GM19463 (cell line): ENCODE data around the gene FRMD6.
A peak's percentile ranks its signal among the peaks of the same experiment; 100 is the strongest.
"Not testable (repeated sequence)": the region's sequence is repeated elsewhere in the genome, so short reads cannot be mapped to it uniquely, and the experiment has no call there.

Source experiments
- ATAC-seq: cut with Tn5 transposase; IDR thresholded peaks from one replicate; pipeline ENCODE4 v1.9.1; 2021; ENCODE audit warnings: mild to moderate bottlenecking, moderate library complexity; ENCODE audit not compliant: unreplicated experiment

FRMD6 gene

GRCh38 chr14:51716610-51717009, 64.9 kb downstream of the FRMD6 start:
- ATAC-seq, result no peak

- ATAC-seq, result no peak
Observed at GRCh38 chr14:51717766-51718165, 66.1 kb downstream of the FRMD6 start.

- no peak for ATAC-seq
Observed at GRCh38 chr14:51719955-51720354, 68.2 kb downstream of the FRMD6 start.

GRCh38 chr14:51723990-51724389, 72.3 kb downstream of the FRMD6 start:
- ATAC-seq, result no peak

GRCh38 chr14:51724650-51725049, 72.9 kb downstream of the FRMD6 start:
- no peak for ATAC-seq

GRCh38 chr14:51725061-51725460, 73.4 kb downstream of the FRMD6 start:
- ATAC-seq, result no peak

- ATAC-seq, result no peak
Observed at GRCh38 chr14:51726166-51726899, 74.6 kb downstream of the FRMD6 start.

GRCh38 chr14:51727526-51727925, 75.8 kb downstream of the FRMD6 start:
- ATAC-seq, result no peak

GRCh38 chr14:51730098-51730497, 78.4 kb downstream of the FRMD6 start:
- ATAC-seq, result no peak

- no peak for ATAC-seq
Observed at GRCh38 chr14:51730684-51731083, 79.0 kb downstream of the FRMD6 start.

- ATAC-seq, result no peak
Observed at GRCh38 chr14:51732494-51733112, 80.9 kb downstream of the FRMD6 start.

GRCh38 chr14:51733147-51733546, 81.4 kb downstream of the FRMD6 start:
- no peak for ATAC-seq

- ATAC-seq, result no peak
Observed at GRCh38 chr14:51735851-51736250, 84.1 kb downstream of the FRMD6 start.

- ATAC-seq, result peak; percentile 98
Observed at GRCh38 chr14:51738754-51739153, 87.0 kb downstream of the FRMD6 start.

GRCh38 chr14:51743588-51744000, 91.9 kb downstream of the FRMD6 start:
- no peak for ATAC-seq

GRCh38 chr14:51744372-51745130, 92.8 kb downstream of the FRMD6 start:
- ATAC-seq, result no peak

GRCh38 chr14:51746823-51747222, 95.1 kb downstream of the FRMD6 start:
- ATAC-seq, result not testable (repeated sequence)

- no peak for ATAC-seq
Observed at GRCh38 chr14:51750542-51750941, 98.8 kb downstream of the FRMD6 start.

GRCh38 chr14:51751611-51752345, 100.1 kb downstream of the FRMD6 start:
- ATAC-seq, result not testable (repeated sequence)

GRCh38 chr14:51757756-51758155, 106.0 kb downstream of the FRMD6 start:
- ATAC-seq, result not testable (repeated sequence)

GRCh38 chr14:51759950-51760349, 108.2 kb downstream of the FRMD6 start:
- ATAC-seq, result no peak
